IMR-90 (cell line): ENCODE data around the gene RNU6-9.

ENCODE experiments used
- CTCF ChIP-seq: conservative IDR thresholded peaks from 2 replicates; pipeline ENCODE4 v1.5.1; 2012; ENCODE audit warnings: mild to moderate bottlenecking, low read depth, low read length, improper control_type of control experiment
- MAFK ChIP-seq: IDR thresholded peaks from 2 replicates; pipeline ENCODE4 v1.6.1; 2012; ENCODE audit warnings: low read depth, low read length, improper control_type of control experiment
- POLR2A ChIP-seq: IDR thresholded peaks from 2 replicates; pipeline ENCODE4 v1.6.1; 2012; ENCODE audit warnings: mild to moderate bottlenecking, low read depth, low read length
- RAD21 ChIP-seq: IDR thresholded peaks from 2 replicates; pipeline ENCODE4 v1.6.1; 2012; ENCODE audit warnings: low read length, improper control_type of control experiment
- SMC3 ChIP-seq: fragments of 150-350 bp; IDR thresholded peaks from 2 replicates; pipeline ENCODE4 v1.6.1; 2016; ENCODE audit warnings: low read depth, mild to moderate bottlenecking, antibody characterized with exemption, low read length, moderate library complexity

GRCh38 chr19:925087-925525, 31.8 kb downstream of the RNU6-9 start:
- TF ChIP-seq CTCF (no peak), POLR2A (no peak; the same call in 1 of the 2 replicates), RAD21 (no peak), MAFK (no peak), SMC3 (no peak)
